ENCODE data around the gene HGS.

- TF ChIP-seq CTCF (IDR thresholded peaks at IDR 0.05; ENCODE audit: extremely low read depth in 1 of 2, insufficient read depth in 1 of 2, low read depth in 1 of 2, low read length in 2 of 2), result no peak
- no peak for TF ChIP-seq POLR2A (IDR thresholded peaks at IDR 0.05; ENCODE audit: low read depth, low read length)
- TF ChIP-seq POLR2AphosphoS5 (IDR thresholded peaks at IDR 0.05; ENCODE audit: insufficient read depth, low read depth, low read length), result no peak
- TF ChIP-seq JUN (IDR thresholded peaks at IDR 0.05; ENCODE audit: borderline replicate concordance, insufficient read depth, insufficient read length, low read depth), result no peak
- TF ChIP-seq GATA2 (IDR thresholded peaks at IDR 0.05; ENCODE audit: insufficient read depth, insufficient read length, low read depth, low read length), result no peak
- no peak for TF ChIP-seq EZH2 (IDR thresholded peaks at IDR 0.05; ENCODE audit: borderline replicate concordance, low read depth, low read length, severe bottlenecking)
- TF ChIP-seq MAX (IDR thresholded peaks at IDR 0.05; ENCODE audit: insufficient read depth, insufficient read length), result no peak
Measured at GRCh38 chr17:81687770-81688541, 4.1 kb downstream of the HGS start.

Data from endothelial cell of umbilical vein (primary cell).